SK-N-SH treated with all-trans-retinoic acid at 6 μM for 48 hours (cell line): ENCODE measurements around the gene TGIF1.
"Not testable (repeated sequence)": the region's sequence is repeated elsewhere in the genome, so short reads cannot be mapped to it uniquely, and the experiment has no call there.

ENCODE experiments used
- BACH2 ChIP-seq: fragments of 250-450 bp; sonication (Bioruptor Pico); IDR thresholded peaks from 2 replicates; pipeline ENCODE4 v1.9.0; 2021; ENCODE audit warnings: mild to moderate bottlenecking, borderline replicate concordance
- CSDC2 ChIP-seq: fragments of 250-450 bp; sonication (Bioruptor Pico); IDR thresholded peaks from 2 replicates; pipeline ENCODE4 v1.5.0; 2020; ENCODE audit warnings: mild to moderate bottlenecking, moderate library complexity
- ESRRG ChIP-seq: fragments of 250-450 bp; sonication (Bioruptor Pico); IDR thresholded peaks from 2 replicates; pipeline ENCODE4 v1.6.1; 2021; ENCODE audit warnings: mild to moderate bottlenecking
- PPARA ChIP-seq: fragments of 250-450 bp; sonication (Bioruptor Pico); IDR thresholded peaks from 2 replicates; pipeline ENCODE4 v1.5.0; 2020; ENCODE audit warnings: mild to moderate bottlenecking, borderline replicate concordance
- RARB ChIP-seq: fragments of 250-450 bp; sonication (Bioruptor Pico); IDR thresholded peaks from 2 replicates; pipeline ENCODE4 v1.8.0; 2021; ENCODE audit warnings: mild to moderate bottlenecking, moderate library complexity
- TOX ChIP-seq: fragments of 250-450 bp; sonication (Bioruptor Pico); IDR thresholded peaks from 2 replicates; pipeline ENCODE4 v1.8.0; 2021; ENCODE audit warnings: mild to moderate bottlenecking, moderate library complexity, borderline replicate concordance
- TSHZ2 ChIP-seq: fragments of 250-450 bp; sonication (Bioruptor Pico); IDR thresholded peaks from 2 replicates; pipeline ENCODE4 v1.5.0; 2020; ENCODE audit warnings: mild to moderate bottlenecking, moderate library complexity
- ZFP3 ChIP-seq: fragments of 250-450 bp; sonication (Bioruptor Pico); IDR thresholded peaks from 2 replicates; pipeline ENCODE4 v1.5.0; 2020; ENCODE audit warnings: mild to moderate bottlenecking, moderate library complexity
- ZFP30 ChIP-seq: fragments of 450-650 bp; formaldehyde crosslinking; IDR thresholded peaks from 2 replicates; pipeline ENCODE4 v1.5.0; 2022; ENCODE audit warnings: mild to moderate bottlenecking, moderate library complexity
- ZNF8 ChIP-seq: fragments of 450-650 bp; formaldehyde crosslinking; IDR thresholded peaks from 2 replicates; pipeline ENCODE4 v1.5.0; 2020; ENCODE audit warnings: mild to moderate bottlenecking, moderate library complexity
- TF ChIP-seq, protein P1 (sequence below): fragments of 250-450 bp; sonication (Bioruptor Pico); IDR thresholded peaks from 2 replicates; pipeline ENCODE4 v1.8.0; 2020; ENCODE audit warnings: mild to moderate bottlenecking, moderate library complexity, borderline replicate concordance

GRCh38 chr18:3410876-3411275 lies 39.1 kb upstream of the TGIF1 start:
- not testable (repeated sequence) for TF ChIP-seq TOX, ZFP30, RARB, ZFP3, BACH2, CSDC2, ESRRG, ZNF8, PPARA, TSHZ2 (CRISPR knock-in tag)
- TF ChIP-seq, protein P1, sequence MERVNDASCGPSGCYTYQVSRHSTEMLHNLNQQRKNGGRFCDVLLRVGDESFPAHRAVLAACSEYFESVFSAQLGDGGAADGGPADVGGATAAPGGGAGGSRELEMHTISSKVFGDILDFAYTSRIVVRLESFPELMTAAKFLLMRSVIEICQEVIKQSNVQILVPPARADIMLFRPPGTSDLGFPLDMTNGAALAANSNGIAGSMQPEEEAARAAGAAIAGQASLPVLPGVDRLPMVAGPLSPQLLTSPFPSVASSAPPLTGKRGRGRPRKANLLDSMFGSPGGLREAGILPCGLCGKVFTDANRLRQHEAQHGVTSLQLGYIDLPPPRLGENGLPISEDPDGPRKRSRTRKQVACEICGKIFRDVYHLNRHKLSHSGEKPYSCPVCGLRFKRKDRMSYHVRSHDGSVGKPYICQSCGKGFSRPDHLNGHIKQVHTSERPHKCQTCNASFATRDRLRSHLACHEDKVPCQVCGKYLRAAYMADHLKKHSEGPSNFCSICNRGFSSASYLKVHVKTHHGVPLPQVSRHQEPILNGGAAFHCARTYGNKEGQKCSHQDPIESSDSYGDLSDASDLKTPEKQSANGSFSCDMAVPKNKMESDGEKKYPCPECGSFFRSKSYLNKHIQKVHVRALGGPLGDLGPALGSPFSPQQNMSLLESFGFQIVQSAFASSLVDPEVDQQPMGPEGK (CRISPR knock-in tag), result not testable (repeated sequence)
